Measurements from ENCODE around the gene OR6X1. TPM values are rescaled to one million over a fixed set of nuclear protein-coding genes. Genes with fewer than 3 reads are reported as not detected.

Gene OR6X1
- total and polyA plus RNA-seq, 7 experiments from 2014 or later = not detected

- peaks cover 7 to 52% (median 30%) of the 10 kb centered on the region in 5 donors for H3K27me3 Mint-ChIP-seq
- ChIA-PET CTCF (no interaction called here), POLR2A (no interaction called here)
- ATAC-seq (no peak), DNase-seq (no peak)
- peaks cover 0 to 6% (median 3%) of the 10 kb centered on the region in 5 donors for H3K36me3 Mint-ChIP-seq
- no peaks in the 10 kb centered on the region for H3K27me3 ChIP-seq (ENCODE audit: control insufficient read depth in 2 of 2, insufficient read depth in 2 of 2, low read length in 2 of 2)
- no peak overlapping the region for H3K27ac ChIP-seq (ENCODE audit: low read depth, low read length)
- peaks cover 8 to 15% (median 13%) of the 10 kb centered on the region in 7 donors for H3K4me1 Mint-ChIP-seq
- intact Hi-C loops (cut with micrococcal nuclease) = no loop called here
- H3K4me3 ChIP-seq (ENCODE audit: low read length) = no peak overlapping the region
- H3K4me1 ChIP-seq (ENCODE audit: control insufficient read depth in 2 of 2, insufficient read depth in 2 of 2, low read length in 2 of 2) = peaks cover 3 to 5% of the 10 kb centered on the region in 2 donors
- H3K9me3 Mint-ChIP-seq = peaks cover 0 to 17% (median 5%) of the 10 kb centered on the region in 11 donors
- peak overlapping the region in 1 of 10 donors; percentile 52 for H3K4me3 Mint-ChIP-seq
- no peak overlapping the region for H3K27ac Mint-ChIP-seq
- H3K9me3 ChIP-seq (ENCODE audit: control insufficient read depth in 2 of 3, low read length in 3 of 3) = no peaks in the 10 kb centered on the region
- peaks cover 0 to 5% (median 0%) of the 10 kb centered on the region in 3 experiments for H3K36me3 ChIP-seq (ENCODE audit: control insufficient read depth in 2 of 3, insufficient read depth in 3 of 3, low read length in 3 of 3)
These were observed 8.4 kb downstream of the OR6X1 start for GRCh38 chr11:123745764-123746451.

GRCh38 chr11:123742724-123743120 is 11.6 kb downstream of the OR6X1 start:
- Mint-ChIP-seq H3K9me3 (peaks cover 0 to 1% (median 0%) of the 10 kb centered on the region in 11 donors), H3K4me1 (peaks cover 26 to 44% (median 38%) of the 10 kb centered on the region in 7 donors), H3K36me3 (peaks cover 0 to 13% (median 5%) of the 10 kb centered on the region in 5 donors), H3K27me3 (peaks cover 1 to 29% (median 8%) of the 10 kb centered on the region in 5 donors), H3K27ac (peak overlapping the region in 6 of 9 donors; percentile 91 to 98 (median 96)), H3K4me3 (peak overlapping the region in 7 of 10 donors; percentile 90 to 100 (median 97))
- ATAC-seq (no peak), DNase-seq (no peak)
- CTCF ChIA-PET = interaction anchor here (0.6 kb wide), 1 partner anchor 17 kb away, joined by 3 read pairs; no protein-coding TSS in a partner anchor
- intact Hi-C loops (cut with micrococcal nuclease) = loop anchor here in 1 of 2 donors (5.0 kb wide), 2 partner anchors 1085 to 1135 kb away; partner anchors contain the start of gene UBASH3B
- Histone ChIP-seq H3K36me3 (ENCODE audit: control insufficient read depth in 2 of 3, insufficient read depth in 3 of 3, low read length in 3 of 3) (peaks cover 0 to 6% (median 0%) of the 10 kb centered on the region in 3 experiments), H3K27ac (ENCODE audit: low read depth, low read length) (no peak overlapping the region), H3K9me3 (ENCODE audit: control insufficient read depth in 2 of 3, low read length in 3 of 3) (no peaks in the 10 kb centered on the region), H3K27me3 (ENCODE audit: control insufficient read depth in 2 of 2, insufficient read depth in 2 of 2, low read length in 2 of 2) (no peaks in the 10 kb centered on the region), H3K4me3 (ENCODE audit: low read length) (no peak overlapping the region), H3K4me1 (ENCODE audit: control insufficient read depth in 2 of 2, insufficient read depth in 2 of 2, low read length in 2 of 2) (peaks cover 19% of the 10 kb centered on the region in 2 donors)
- POLR2A ChIA-PET = no interaction called here

GRCh38 chr11:123742031-123742723 is 12.1 kb downstream of the OR6X1 start:
- Mint-ChIP-seq H3K27me3 (peaks cover 0 to 26% (median 7%) of the 10 kb centered on the region in 5 donors), H3K4me3 (peak overlapping the region; percentile 85 to 100 (median 96)), H3K27ac (peak overlapping the region; percentile 91 to 98 (median 95)), H3K9me3 (peaks cover 0 to 1% (median 0%) of the 10 kb centered on the region in 11 donors), H3K36me3 (peaks cover 0 to 18% (median 10%) of the 10 kb centered on the region in 5 donors), H3K4me1 (peaks cover 28 to 50% (median 43%) of the 10 kb centered on the region in 7 donors)
- peak in 4 of 9 donors; percentile 4 to 13 (median 5) for DNase-seq
- no peaks in the 10 kb centered on the region for H3K27me3 ChIP-seq (ENCODE audit: control insufficient read depth in 2 of 2, insufficient read depth in 2 of 2, low read length in 2 of 2)
- CTCF ChIA-PET = interaction anchor here (0.6 kb wide), 1 partner anchor 103 kb away, joined by 3 read pairs; no protein-coding TSS in a partner anchor
- ATAC-seq = no peak
- no peaks in the 10 kb centered on the region for H3K9me3 ChIP-seq (ENCODE audit: control insufficient read depth in 2 of 3, low read length in 3 of 3)
- H3K4me3 ChIP-seq (ENCODE audit: low read length) = peak overlapping the region; percentile 92
- peaks cover 19% of the 10 kb centered on the region in 2 donors for H3K4me1 ChIP-seq (ENCODE audit: control insufficient read depth in 2 of 2, insufficient read depth in 2 of 2, low read length in 2 of 2)
- POLR2A ChIA-PET = interaction anchor here (0.9 kb wide), 1 partner anchor 35 kb away, joined by 3 read pairs; no protein-coding TSS in a partner anchor
- intact Hi-C loops (cut with micrococcal nuclease) = loop anchor here in 1 of 2 donors (5.0 kb wide), 2 partner anchors 1085 to 1135 kb away; partner anchors contain the start of gene UBASH3B
- H3K27ac ChIP-seq (ENCODE audit: low read depth, low read length) = peak overlapping the region; percentile 85
- peaks cover 0 to 6% (median 0%) of the 10 kb centered on the region in 3 experiments for H3K36me3 ChIP-seq (ENCODE audit: control insufficient read depth in 2 of 3, insufficient read depth in 3 of 3, low read length in 3 of 3)

- H3K36me3 ChIP-seq (ENCODE audit: control insufficient read depth in 2 of 3, insufficient read depth in 3 of 3, low read length in 3 of 3) = peaks cover 0 to 6% (median 0%) of the 10 kb centered on the region in 3 experiments
- peaks cover 0 to 20% (median 14%) of the 10 kb centered on the region in 5 donors for H3K36me3 Mint-ChIP-seq
- peak within 1 kb of the TSS; percentile 85 to 100 (median 96) for H3K4me3 Mint-ChIP-seq
- intact Hi-C loops (cut with micrococcal nuclease) = loop anchor here (1.0 to 5.0 kb wide), 10 partner anchors 14 to 1369 kb away; partner anchors contain the start of genes GRAMD1B (in 2 of the 2), TBRG1 (in 2 of the 2), VWA5A (in 2 of the 2) and TMEM218 (in 1 of the 2)
- peaks cover 19% of the 10 kb centered on the region in 2 donors for H3K4me1 ChIP-seq (ENCODE audit: control insufficient read depth in 2 of 2, insufficient read depth in 2 of 2, low read length in 2 of 2)
- DNase-seq (peak; percentile 83 to 92 (median 89)), ATAC-seq (peak; percentile 98)
- peak within 1 kb of the TSS; percentile 92 for H3K4me3 ChIP-seq (ENCODE audit: low read length)
- H3K9me3 ChIP-seq (ENCODE audit: control insufficient read depth in 2 of 3, low read length in 3 of 3) = no peaks in the 10 kb centered on the region
- H3K27ac ChIP-seq (ENCODE audit: low read depth, low read length) = peak within 1 kb of the TSS; percentile 85
- H3K27me3 Mint-ChIP-seq = peaks cover 0 to 24% (median 6%) of the 10 kb centered on the region in 5 donors
- ChIA-PET POLR2A (interaction anchor here (0.9 kb wide), 1 partner anchor 34 kb away, joined by 3 read pairs; no protein-coding TSS in a partner anchor), CTCF (no interaction called here)
- peaks cover 0 to 1% (median 0%) of the 10 kb centered on the region in 11 donors for H3K9me3 Mint-ChIP-seq
- no peaks in the 10 kb centered on the region for H3K27me3 ChIP-seq (ENCODE audit: control insufficient read depth in 2 of 2, insufficient read depth in 2 of 2, low read length in 2 of 2)
- H3K27ac Mint-ChIP-seq = peak within 1 kb of the TSS; percentile 91 to 98 (median 95)
- peaks cover 30 to 57% (median 46%) of the 10 kb centered on the region in 7 donors for H3K4me1 Mint-ChIP-seq
These were observed 12.9 kb downstream of the OR6X1 start, which contains the start of gene ZNF202 for GRCh38 chr11:123741159-123742030. Gene ZNF202, minus strand, starts transcription at chr11:123741660. Its CDS starts 10,772 bp downstream, at chr11:123730888.

- ChIA-PET CTCF (no interaction called here), POLR2A (no interaction called here)
- Histone ChIP-seq H3K27me3 (ENCODE audit: control insufficient read depth in 2 of 2, insufficient read depth in 2 of 2, low read length in 2 of 2) (no peaks in the 10 kb centered on the region), H3K4me1 (ENCODE audit: control insufficient read depth in 2 of 2, insufficient read depth in 2 of 2, low read length in 2 of 2) (peaks cover 19% of the 10 kb centered on the region in 2 donors), H3K36me3 (ENCODE audit: control insufficient read depth in 2 of 3, insufficient read depth in 3 of 3, low read length in 3 of 3) (peaks cover 0 to 6% (median 0%) of the 10 kb centered on the region in 3 experiments), H3K9me3 (ENCODE audit: control insufficient read depth in 2 of 3, low read length in 3 of 3) (no peaks in the 10 kb centered on the region), H3K27ac (ENCODE audit: low read depth, low read length) (peak overlapping the region; percentile 85), H3K4me3 (ENCODE audit: low read length) (peak overlapping the region; percentile 92)
- H3K4me1 Mint-ChIP-seq = peaks cover 30 to 59% (median 46%) of the 10 kb centered on the region in 7 donors
- peaks cover 0 to 20% (median 14%) of the 10 kb centered on the region in 5 donors for H3K36me3 Mint-ChIP-seq
- H3K27ac Mint-ChIP-seq = peak overlapping the region; percentile 54 to 97 (median 93)
- peaks cover 0 to 1% (median 0%) of the 10 kb centered on the region in 11 donors for H3K9me3 Mint-ChIP-seq
- peaks cover 0 to 17% (median under 1%) of the 10 kb centered on the region in 5 donors for H3K27me3 Mint-ChIP-seq
- ATAC-seq = no peak
- intact Hi-C loops (cut with micrococcal nuclease) = loop anchor here (1.0 to 5.0 kb wide), 10 partner anchors 15 to 1370 kb away; partner anchors contain the start of genes GRAMD1B (in 2 of the 2), TBRG1 (in 2 of the 2), VWA5A (in 2 of the 2) and TMEM218 (in 1 of the 2)
- peak in 1 of 9 donors; percentile 5 for DNase-seq
- peak overlapping the region; percentile 85 to 100 (median 96) for H3K4me3 Mint-ChIP-seq
These were observed 13.5 kb downstream of the OR6X1 start for GRCh38 chr11:123740787-123741158.

Data from naive thymus-derived CD4-positive, alpha-beta T cell (primary cell).